ENCODE measurements around the gene RIPK1.

The RIPK1 gene

GRCh38 chr6:3163248-3163594, 94.9 kb downstream of the RIPK1 start:
- DNase-seq (ENCODE audit: low read depth), result no peak

- DNase-seq (ENCODE audit: low read depth), result no peak
Observed at GRCh38 chr6:3164388-3164787, 96.1 kb downstream of the RIPK1 start.
